Neural progenitor cell (in vitro differentiated cells): ENCODE results near the gene ASPDH.

Source experiments
- CTCF ChIP-seq: fragments of 200-600 bp; sonication (generic); IDR thresholded peaks from 2 replicates; pipeline ENCODE4 v1.5.1; 2017; ENCODE audit warnings: antibody characterized with exemption, mild to moderate bottlenecking
- EZH2 ChIP-seq: fragments of 200-600 bp; sonication (generic); IDR thresholded peaks from 2 replicates; pipeline ENCODE4 v1.6.1; 2017; ENCODE audit warnings: antibody characterized with exemption, mild to moderate bottlenecking, moderate library complexity

GRCh38 chr19:50510121-50510670 lies 3.5 kb downstream of the ASPDH start:
- no peak for TF ChIP-seq CTCF
- no peak for TF ChIP-seq EZH2
